Stimulated activated CD8-positive, alpha-beta memory T cell treated with anti-CD3 and anti-CD28 coated beads, Interleukin-12 subunit alpha, Interleukin-12 subunit beta, amount 100 ng/mL, for 1 hour (primary cell): ENCODE results near the gene STING1.

ENCODE experiments used
- DNase-seq: peaks from one replicate; pipeline ENCODE4 v3.0.0-alpha.2; 2020; ENCODE audit warnings: low read depth

The STING1 gene

GRCh38 chr5:139439013-139439903 is 43.3 kb downstream of the STING1 start, which contains the start of gene DNAJC18:
Gene DNAJC18, minus strand, starts transcription at chr5:139439525. Its CDS starts 80 bp downstream, at chr5:139439445.
- DNase-seq = peak; percentile 77

GRCh38 chr5:139438707-139439012 is 43.9 kb downstream of the STING1 start:
- no peak for DNase-seq

GRCh38 chr5:139435676-139436075 is 46.9 kb downstream of the STING1 start:
- DNase-seq = no peak

- no peak for DNase-seq
These were observed 50.9 kb downstream of the STING1 start for GRCh38 chr5:139431706-139432105.

GRCh38 chr5:139430015-139430414 is 52.5 kb downstream of the STING1 start:
- no peak for DNase-seq

GRCh38 chr5:139426203-139426885 is 56.2 kb downstream of the STING1 start:
- no peak for DNase-seq
